ENCODE measurements around the gene KRTAP5-6. TPM values are rescaled to one million over a fixed set of nuclear protein-coding genes. Genes with fewer than 3 reads are reported as not detected.
A peak's percentile ranks its signal among the peaks of the same experiment; 100 is the strongest.

KRTAP5-6 gene
- total RNA-seq, 2 experiments from 2014 or later = not detected

- no peak overlapping the region for H3K27ac Mint-ChIP-seq
Measured at GRCh38 chr11:1699771-1700170, 2.8 kb downstream of the KRTAP5-6 start.

GRCh38 chr11:1701091-1701807 is 4.3 kb downstream of the KRTAP5-6 start:
- Mint-ChIP-seq H3K27me3 (no peaks in the 10 kb centered on the region), H3K27ac (no peak overlapping the region), H3K36me3 (peaks cover 4% of the 10 kb centered on the region), H3K4me3 (no peak overlapping the region), H3K9me3 (peaks cover 11% of the 10 kb centered on the region), H3K4me1 (peaks cover 31% of the 10 kb centered on the region)
- peak; percentile 36 for DNase-seq

More at GRCh38 chr11:1699771-1700170, 2.8 kb downstream of the KRTAP5-6 start:
- Mint-ChIP-seq H3K4me1 (peaks cover 16% of the 10 kb centered on the region), H3K4me3 (no peak overlapping the region), H3K36me3 (peaks cover 4% of the 10 kb centered on the region), H3K9me3 (peaks cover 11% of the 10 kb centered on the region), H3K27me3 (no peaks in the 10 kb centered on the region)
- DNase-seq = no peak

GRCh38 chr11:1702506-1702905 is 5.5 kb downstream of the KRTAP5-6 start:
- no peak for DNase-seq
- H3K27me3 Mint-ChIP-seq = no peaks in the 10 kb centered on the region
- H3K4me1 Mint-ChIP-seq = peaks cover 35% of the 10 kb centered on the region
- peaks cover 4% of the 10 kb centered on the region for H3K36me3 Mint-ChIP-seq
- H3K27ac Mint-ChIP-seq = no peak overlapping the region
- H3K9me3 Mint-ChIP-seq = peaks cover 11% of the 10 kb centered on the region
- H3K4me3 Mint-ChIP-seq = no peak overlapping the region

- no peaks in the 10 kb centered on the region for H3K27me3 Mint-ChIP-seq
- H3K36me3 Mint-ChIP-seq = peaks cover 4% of the 10 kb centered on the region
- H3K9me3 Mint-ChIP-seq = peaks cover 11% of the 10 kb centered on the region
- no peak for DNase-seq
- no peak overlapping the region for H3K4me3 Mint-ChIP-seq
- H3K27ac Mint-ChIP-seq = no peak overlapping the region
- peaks cover 35% of the 10 kb centered on the region for H3K4me1 Mint-ChIP-seq
Measured at GRCh38 chr11:1703146-1703545, 6.2 kb downstream of the KRTAP5-6 start.

GRCh38 chr11:1705126-1706052 is 8.4 kb downstream of the KRTAP5-6 start:
- Mint-ChIP-seq H3K4me1 (peaks cover 35% of the 10 kb centered on the region), H3K27ac (peak overlapping the region; percentile 45), H3K27me3 (no peaks in the 10 kb centered on the region), H3K36me3 (peaks cover 4% of the 10 kb centered on the region), H3K4me3 (no peak overlapping the region), H3K9me3 (peaks cover 11% of the 10 kb centered on the region)
- peak; percentile 24 for DNase-seq

- H3K9me3 Mint-ChIP-seq = peaks cover 8% of the 10 kb centered on the region
- H3K27ac Mint-ChIP-seq = peak overlapping the region; percentile 26
- H3K36me3 Mint-ChIP-seq = peaks cover 3% of the 10 kb centered on the region
- DNase-seq = peak; percentile 23
- H3K4me3 Mint-ChIP-seq = no peak overlapping the region
- H3K27me3 Mint-ChIP-seq = no peaks in the 10 kb centered on the region
- peaks cover 22% of the 10 kb centered on the region for H3K4me1 Mint-ChIP-seq
Measured at GRCh38 chr11:1706634-1707400, 9.8 kb downstream of the KRTAP5-6 start.

GRCh38 chr11:1707751-1708150 is 10.8 kb downstream of the KRTAP5-6 start:
- no peak overlapping the region for H3K4me3 Mint-ChIP-seq
- H3K27ac Mint-ChIP-seq = no peak overlapping the region
- peaks cover 19% of the 10 kb centered on the region for H3K4me1 Mint-ChIP-seq
- DNase-seq = no peak
- H3K9me3 Mint-ChIP-seq = peaks cover 3% of the 10 kb centered on the region
- no peaks in the 10 kb centered on the region for H3K27me3 Mint-ChIP-seq
- H3K36me3 Mint-ChIP-seq = no peaks in the 10 kb centered on the region

GRCh38 chr11:1708716-1709115 is 11.7 kb downstream of the KRTAP5-6 start:
- no peak overlapping the region for H3K4me3 Mint-ChIP-seq
- H3K27ac Mint-ChIP-seq = no peak overlapping the region
- no peaks in the 10 kb centered on the region for H3K27me3 Mint-ChIP-seq
- DNase-seq = no peak
- no peaks in the 10 kb centered on the region for H3K9me3 Mint-ChIP-seq
- no peaks in the 10 kb centered on the region for H3K36me3 Mint-ChIP-seq
- peaks cover 19% of the 10 kb centered on the region for H3K4me1 Mint-ChIP-seq

- H3K4me3 Mint-ChIP-seq = no peak overlapping the region
- H3K36me3 Mint-ChIP-seq = no peaks in the 10 kb centered on the region
- H3K27me3 Mint-ChIP-seq = no peaks in the 10 kb centered on the region
- H3K27ac Mint-ChIP-seq = no peak overlapping the region
- DNase-seq = no peak
- no peaks in the 10 kb centered on the region for H3K9me3 Mint-ChIP-seq
- no peaks in the 10 kb centered on the region for H3K4me1 Mint-ChIP-seq
Measured at GRCh38 chr11:1714908-1715885, 18.2 kb downstream of the KRTAP5-6 start.

GRCh38 chr11:1717745-1718144 is 20.8 kb downstream of the KRTAP5-6 start:
- DNase-seq = no peak
- Mint-ChIP-seq H3K27ac (no peak overlapping the region), H3K4me3 (no peak overlapping the region), H3K36me3 (no peaks in the 10 kb centered on the region), H3K9me3 (no peaks in the 10 kb centered on the region), H3K4me1 (peaks cover 1% of the 10 kb centered on the region), H3K27me3 (no peaks in the 10 kb centered on the region)

GRCh38 chr11:1718326-1718725 is 21.3 kb downstream of the KRTAP5-6 start:
- Mint-ChIP-seq H3K4me1 (peaks cover 3% of the 10 kb centered on the region), H3K4me3 (no peak overlapping the region), H3K9me3 (no peaks in the 10 kb centered on the region), H3K27ac (no peak overlapping the region), H3K27me3 (no peaks in the 10 kb centered on the region), H3K36me3 (no peaks in the 10 kb centered on the region)
- no peak for DNase-seq

- Mint-ChIP-seq H3K4me1 (peaks cover 3% of the 10 kb centered on the region), H3K4me3 (no peak overlapping the region), H3K27me3 (no peaks in the 10 kb centered on the region), H3K36me3 (no peaks in the 10 kb centered on the region), H3K27ac (no peak overlapping the region), H3K9me3 (no peaks in the 10 kb centered on the region)
- no peak for DNase-seq
Measured at GRCh38 chr11:1719781-1720180, 22.8 kb downstream of the KRTAP5-6 start.

GRCh38 chr11:1727096-1727690 is 30.2 kb downstream of the KRTAP5-6 start:
- no peaks in the 10 kb centered on the region for H3K9me3 Mint-ChIP-seq
- H3K4me1 Mint-ChIP-seq = peaks cover 29% of the 10 kb centered on the region
- no peak for DNase-seq
- H3K27ac Mint-ChIP-seq = no peak overlapping the region
- no peaks in the 10 kb centered on the region for H3K36me3 Mint-ChIP-seq
- H3K4me3 Mint-ChIP-seq = no peak overlapping the region
- H3K27me3 Mint-ChIP-seq = no peaks in the 10 kb centered on the region

GRCh38 chr11:1727861-1728260 is 30.9 kb downstream of the KRTAP5-6 start:
- peak overlapping the region; percentile 27 for H3K27ac Mint-ChIP-seq
- H3K36me3 Mint-ChIP-seq = no peaks in the 10 kb centered on the region
- H3K4me1 Mint-ChIP-seq = peaks cover 27% of the 10 kb centered on the region
- H3K27me3 Mint-ChIP-seq = no peaks in the 10 kb centered on the region
- H3K9me3 Mint-ChIP-seq = no peaks in the 10 kb centered on the region
- no peak overlapping the region for H3K4me3 Mint-ChIP-seq
- no peak for DNase-seq

Measured in activated naive CD8-positive, alpha-beta T cell treated with anti-CD3 and anti-CD28 coated beads for 36 hours (primary cell).